WTC11 (cell line): ENCODE data around the gene EFNA5. TPM values are rescaled to one million over a fixed set of nuclear protein-coding genes. Genes with fewer than 3 reads are reported as not detected.

ENCODE experiments used
- ATAC-seq: fragments of 200-7000 bp; cut with Tn5 transposase; 2 replicates; pipeline ENCODE4 v1.10.0; 2021; ENCODE audit warnings: mild to moderate bottlenecking, moderate library complexity
- CTCF ChIA-PET: fragments of 300-600 bp; sonication (Branson Sonifier 250); formaldehyde crosslinking; loops from one replicate; lab custom pipeline; 2021; ENCODE audit warnings: antibody characterized with exemption; lab: Charles Lee
- POLR2A ChIA-PET: fragments of 350-600 bp; sonication (Branson Sonifier 250); formaldehyde crosslinking; loops from one replicate; lab custom pipeline; 2021; ENCODE audit warnings: antibody characterized with exemption; lab: Charles Lee
- DNase-seq: peaks from one replicate; pipeline ENCODE4 v3.0.0; 2021; ENCODE audit warnings: low spot score
- H3K27ac Mint-ChIP-seq: 2 replicates; pipeline ENCODE4 v1.8.0; 2021; ENCODE audit warnings: mixed read lengths
- H3K27me3 Mint-ChIP-seq: 2 replicates; pipeline ENCODE4 v1.8.0; 2021; ENCODE audit warnings: low read depth, mild to moderate bottlenecking, moderate library complexity, mixed read lengths
- H3K36me3 Mint-ChIP-seq: 2 replicates; pipeline ENCODE4 v1.8.0; 2021; ENCODE audit warnings: mixed read lengths
- H3K4me1 Mint-ChIP-seq: 2 replicates; pipeline ENCODE4 v1.8.0; 2022; ENCODE audit warnings: mixed read lengths
- H3K4me3 Mint-ChIP-seq: 2 replicates; pipeline ENCODE4 v1.8.0; 2021; ENCODE audit warnings: mild to moderate bottlenecking, moderate library complexity, mixed read lengths
- H3K9me3 Mint-ChIP-seq: 2 replicates; pipeline ENCODE4 v1.8.0; 2021; ENCODE audit warnings: mixed read lengths
- ATF1 ChIP-seq: sonication (generic); formaldehyde crosslinking; IDR thresholded peaks from 2 replicates; pipeline ENCODE4 v1.8.1; 2023; ENCODE audit warnings: mild to moderate bottlenecking, moderate library complexity, missing genetic modification reagents
- CREB1 ChIP-seq: sonication (generic); formaldehyde crosslinking; IDR thresholded peaks from 2 replicates; pipeline ENCODE4 v1.8.0; 2023; ENCODE audit warnings: mild to moderate bottlenecking, missing genetic modification reagents
- CTCF ChIP-seq: fragments of 200-600 bp; IDR thresholded peaks from 2 replicates; pipeline ENCODE4 v1.8.0; 2022; ENCODE audit warnings: antibody characterized with exemption
- ESRRA ChIP-seq: sonication (generic); formaldehyde crosslinking; IDR thresholded peaks from 2 replicates; pipeline ENCODE4 v1.8.1; 2022; ENCODE audit warnings: mild to moderate bottlenecking, missing genetic modification reagents, borderline replicate concordance
- FOXK1 ChIP-seq: sonication (generic); formaldehyde crosslinking; IDR thresholded peaks from 2 replicates; pipeline ENCODE4 v1.8.0; 2022; ENCODE audit warnings: mild to moderate bottlenecking, moderate library complexity, missing genetic modification reagents
- GTF2I ChIP-seq: fragments of 250-450 bp; sonication (Bioruptor Pico); conservative IDR thresholded peaks from 2 replicates; pipeline ENCODE4 v1.4.0; 2021; ENCODE audit warnings: mild to moderate bottlenecking
- NFYB ChIP-seq: sonication (generic); formaldehyde crosslinking; conservative IDR thresholded peaks from 2 replicates; pipeline ENCODE4 v1.8.0; 2022; ENCODE audit warnings: low read depth, missing genetic modification reagents
- NR3C1 ChIP-seq: sonication (generic); formaldehyde crosslinking; conservative IDR thresholded peaks from 2 replicates; pipeline ENCODE4 v1.8.1; 2023; ENCODE audit warnings: low read depth, mild to moderate bottlenecking, missing genetic modification reagents
- OVOL2 ChIP-seq: fragments of 250-450 bp; sonication (Bioruptor Pico); IDR thresholded peaks from 2 replicates; pipeline ENCODE4 v1.9.0; 2021; ENCODE audit warnings: mild to moderate bottlenecking, borderline replicate concordance
- PRRX2 ChIP-seq: fragments of 250-450 bp; sonication (Bioruptor Pico); IDR thresholded peaks from 2 replicates; pipeline ENCODE4 v1.8.0; 2021; ENCODE audit warnings: mild to moderate bottlenecking
- SMAD3 ChIP-seq: sonication (generic); formaldehyde crosslinking; IDR thresholded peaks from 2 replicates; pipeline ENCODE4 v1.8.0; 2022; ENCODE audit warnings: missing genetic modification reagents, mild to moderate bottlenecking, borderline replicate concordance
- SP1 ChIP-seq: sonication (generic); formaldehyde crosslinking; conservative IDR thresholded peaks from 2 replicates; pipeline ENCODE4 v1.8.1; 2022; ENCODE audit warnings: missing genetic modification reagents
- ZNF121 ChIP-seq: sonication (generic); formaldehyde crosslinking; IDR thresholded peaks from 2 replicates; pipeline ENCODE4 v1.8.0; 2023; ENCODE audit warnings: missing genetic modification reagents
- ZNF232 ChIP-seq: sonication (generic); formaldehyde crosslinking; IDR thresholded peaks from 2 replicates; pipeline ENCODE4 v1.8.0; 2022; ENCODE audit warnings: mild to moderate bottlenecking, missing genetic modification reagents
- ZNF416 ChIP-seq: fragments of 250-450 bp; sonication (Bioruptor Pico); IDR thresholded peaks from 2 replicates; pipeline ENCODE4 v1.9.0; 2021; ENCODE audit warnings: mild to moderate bottlenecking, inconsistent platforms
- ZNF423 ChIP-seq: fragments of 250-450 bp; sonication (Bioruptor Pico); IDR thresholded peaks from 2 replicates; pipeline ENCODE4 v2.1.2; 2022; ENCODE audit warnings: mild to moderate bottlenecking, moderate library complexity
- ZNF425 ChIP-seq: fragments of 250-450 bp; sonication (Bioruptor Pico); conservative IDR thresholded peaks from 2 replicates; pipeline ENCODE4 v1.9.0; 2021; ENCODE audit warnings: mild to moderate bottlenecking
- total RNA-seq: library from RNA; stranded (reverse); gene quantifications from 3 replicates; pipeline ENCODE4 v1.2.3, GENCODE V29; 2021
- TF ChIP-seq, protein P1 (sequence below): sonication (generic); formaldehyde crosslinking; IDR thresholded peaks from 2 replicates; pipeline ENCODE4 v1.8.0; 2023; ENCODE audit warnings: missing genetic modification reagents, mild to moderate bottlenecking, borderline replicate concordance
- TF ChIP-seq, protein P2 (sequence below): sonication (generic); formaldehyde crosslinking; IDR thresholded peaks from 2 replicates; pipeline ENCODE4 v1.8.1; 2022; ENCODE audit warnings: missing genetic modification reagents, borderline replicate concordance
- TF ChIP-seq, protein P3 (sequence below): sonication (generic); formaldehyde crosslinking; IDR thresholded peaks from 2 replicates; pipeline ENCODE4 v1.8.0; 2022; ENCODE audit warnings: mild to moderate bottlenecking, missing genetic modification reagents
- TF ChIP-seq, protein P4 (sequence below): sonication (generic); formaldehyde crosslinking; conservative IDR thresholded peaks from 2 replicates; pipeline ENCODE4 v1.8.1; 2023; ENCODE audit warnings: mild to moderate bottlenecking, low read depth, missing genetic modification reagents, moderate library complexity

EFNA5 gene
- total RNA-seq, 1 experiment from 2014 or later, result 17.4 TPM

- peaks cover 53% of the 10 kb centered on the region for H3K4me1 Mint-ChIP-seq
- TF ChIP-seq ZNF423 (CRISPR knock-in tag) (no peak), CREB1 (no peak), ZNF121 (CRISPR knock-in tag) (no peak), SMAD3 (no peak), GTF2I (no peak), ESRRA (CRISPR knock-in tag) (no peak), PRRX2 (CRISPR knock-in tag) (no peak), ATF1 (CRISPR knock-in tag) (no peak), CTCF (no peak), OVOL2 (CRISPR knock-in tag) (no peak), SP1 (CRISPR knock-in tag) (no peak), ZNF425 (no peak)
- TF ChIP-seq, protein P1, sequence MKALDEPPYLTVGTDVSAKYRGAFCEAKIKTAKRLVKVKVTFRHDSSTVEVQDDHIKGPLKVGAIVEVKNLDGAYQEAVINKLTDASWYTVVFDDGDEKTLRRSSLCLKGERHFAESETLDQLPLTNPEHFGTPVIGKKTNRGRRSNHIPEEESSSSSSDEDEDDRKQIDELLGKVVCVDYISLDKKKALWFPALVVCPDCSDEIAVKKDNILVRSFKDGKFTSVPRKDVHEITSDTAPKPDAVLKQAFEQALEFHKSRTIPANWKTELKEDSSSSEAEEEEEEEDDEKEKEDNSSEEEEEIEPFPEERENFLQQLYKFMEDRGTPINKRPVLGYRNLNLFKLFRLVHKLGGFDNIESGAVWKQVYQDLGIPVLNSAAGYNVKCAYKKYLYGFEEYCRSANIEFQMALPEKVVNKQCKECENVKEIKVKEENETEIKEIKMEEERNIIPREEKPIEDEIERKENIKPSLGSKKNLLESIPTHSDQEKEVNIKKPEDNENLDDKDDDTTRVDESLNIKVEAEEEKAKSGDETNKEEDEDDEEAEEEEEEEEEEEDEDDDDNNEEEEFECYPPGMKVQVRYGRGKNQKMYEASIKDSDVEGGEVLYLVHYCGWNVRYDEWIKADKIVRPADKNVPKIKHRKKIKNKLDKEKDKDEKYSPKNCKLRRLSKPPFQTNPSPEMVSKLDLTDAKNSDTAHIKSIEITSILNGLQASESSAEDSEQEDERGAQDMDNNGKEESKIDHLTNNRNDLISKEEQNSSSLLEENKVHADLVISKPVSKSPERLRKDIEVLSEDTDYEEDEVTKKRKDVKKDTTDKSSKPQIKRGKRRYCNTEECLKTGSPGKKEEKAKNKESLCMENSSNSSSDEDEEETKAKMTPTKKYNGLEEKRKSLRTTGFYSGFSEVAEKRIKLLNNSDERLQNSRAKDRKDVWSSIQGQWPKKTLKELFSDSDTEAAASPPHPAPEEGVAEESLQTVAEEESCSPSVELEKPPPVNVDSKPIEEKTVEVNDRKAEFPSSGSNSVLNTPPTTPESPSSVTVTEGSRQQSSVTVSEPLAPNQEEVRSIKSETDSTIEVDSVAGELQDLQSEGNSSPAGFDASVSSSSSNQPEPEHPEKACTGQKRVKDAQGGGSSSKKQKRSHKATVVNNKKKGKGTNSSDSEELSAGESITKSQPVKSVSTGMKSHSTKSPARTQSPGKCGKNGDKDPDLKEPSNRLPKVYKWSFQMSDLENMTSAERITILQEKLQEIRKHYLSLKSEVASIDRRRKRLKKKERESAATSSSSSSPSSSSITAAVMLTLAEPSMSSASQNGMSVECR (CRISPR knock-in tag), result no peak
- TF ChIP-seq, protein P2, sequence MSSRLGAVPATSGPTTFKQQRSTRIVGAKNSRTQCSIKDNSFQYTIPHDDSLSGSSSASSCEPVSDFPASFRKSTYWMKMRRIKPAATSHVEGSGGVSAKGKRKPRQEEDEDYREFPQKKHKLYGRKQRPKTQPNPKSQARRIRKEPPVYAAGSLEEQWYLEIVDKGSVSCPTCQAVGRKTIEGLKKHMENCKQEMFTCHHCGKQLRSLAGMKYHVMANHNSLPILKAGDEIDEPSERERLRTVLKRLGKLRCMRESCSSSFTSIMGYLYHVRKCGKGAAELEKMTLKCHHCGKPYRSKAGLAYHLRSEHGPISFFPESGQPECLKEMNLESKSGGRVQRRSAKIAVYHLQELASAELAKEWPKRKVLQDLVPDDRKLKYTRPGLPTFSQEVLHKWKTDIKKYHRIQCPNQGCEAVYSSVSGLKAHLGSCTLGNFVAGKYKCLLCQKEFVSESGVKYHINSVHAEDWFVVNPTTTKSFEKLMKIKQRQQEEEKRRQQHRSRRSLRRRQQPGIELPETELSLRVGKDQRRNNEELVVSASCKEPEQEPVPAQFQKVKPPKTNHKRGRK (CRISPR knock-in tag), result no peak
- POLR2A ChIA-PET, result no interaction called here
- no peak for DNase-seq
- no peaks in the 10 kb centered on the region for H3K27me3 Mint-ChIP-seq
- H3K4me3 Mint-ChIP-seq, result no peak overlapping the region
- CTCF ChIA-PET, result interaction anchor here (1.6 kb wide), 1 partner anchor 49 kb away, joined by 6 read pairs; no protein-coding TSS in a partner anchor
- H3K27ac Mint-ChIP-seq, result no peak overlapping the region
- no peaks in the 10 kb centered on the region for H3K36me3 Mint-ChIP-seq
- no peak for ATAC-seq
- H3K9me3 Mint-ChIP-seq, result no peaks in the 10 kb centered on the region
Measured at GRCh38 chr5:107523029-107523680, 147.6 kb downstream of the EFNA5 start.

GRCh38 chr5:107522456-107522855 is 148.3 kb downstream of the EFNA5 start:
- peaks cover 56% of the 10 kb centered on the region for H3K4me1 Mint-ChIP-seq
- POLR2A ChIA-PET, result no interaction called here
- H3K4me3 Mint-ChIP-seq, result no peak overlapping the region
- no peaks in the 10 kb centered on the region for H3K27me3 Mint-ChIP-seq
- DNase-seq (no peak), ATAC-seq (no peak)
- no peaks in the 10 kb centered on the region for H3K9me3 Mint-ChIP-seq
- H3K36me3 Mint-ChIP-seq, result no peaks in the 10 kb centered on the region
- no peak overlapping the region for H3K27ac Mint-ChIP-seq
- CTCF ChIA-PET, result interaction anchor here (1.6 kb wide), 1 partner anchor 50 kb away, joined by 6 read pairs; no protein-coding TSS in a partner anchor
- TF ChIP-seq ZNF416 (no peak), NFYB (no peak), NR3C1 (CRISPR knock-in tag) (no peak), FOXK1 (CRISPR knock-in tag) (no peak), ZNF232 (CRISPR knock-in tag) (no peak), ESRRA (CRISPR knock-in tag) (no peak)
- TF ChIP-seq, protein P3, sequence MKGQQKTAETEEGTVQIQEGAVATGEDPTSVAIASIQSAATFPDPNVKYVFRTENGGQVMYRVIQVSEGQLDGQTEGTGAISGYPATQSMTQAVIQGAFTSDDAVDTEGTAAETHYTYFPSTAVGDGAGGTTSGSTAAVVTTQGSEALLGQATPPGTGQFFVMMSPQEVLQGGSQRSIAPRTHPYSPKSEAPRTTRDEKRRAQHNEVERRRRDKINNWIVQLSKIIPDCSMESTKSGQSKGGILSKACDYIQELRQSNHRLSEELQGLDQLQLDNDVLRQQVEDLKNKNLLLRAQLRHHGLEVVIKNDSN, result no peak
- TF ChIP-seq, protein P4, sequence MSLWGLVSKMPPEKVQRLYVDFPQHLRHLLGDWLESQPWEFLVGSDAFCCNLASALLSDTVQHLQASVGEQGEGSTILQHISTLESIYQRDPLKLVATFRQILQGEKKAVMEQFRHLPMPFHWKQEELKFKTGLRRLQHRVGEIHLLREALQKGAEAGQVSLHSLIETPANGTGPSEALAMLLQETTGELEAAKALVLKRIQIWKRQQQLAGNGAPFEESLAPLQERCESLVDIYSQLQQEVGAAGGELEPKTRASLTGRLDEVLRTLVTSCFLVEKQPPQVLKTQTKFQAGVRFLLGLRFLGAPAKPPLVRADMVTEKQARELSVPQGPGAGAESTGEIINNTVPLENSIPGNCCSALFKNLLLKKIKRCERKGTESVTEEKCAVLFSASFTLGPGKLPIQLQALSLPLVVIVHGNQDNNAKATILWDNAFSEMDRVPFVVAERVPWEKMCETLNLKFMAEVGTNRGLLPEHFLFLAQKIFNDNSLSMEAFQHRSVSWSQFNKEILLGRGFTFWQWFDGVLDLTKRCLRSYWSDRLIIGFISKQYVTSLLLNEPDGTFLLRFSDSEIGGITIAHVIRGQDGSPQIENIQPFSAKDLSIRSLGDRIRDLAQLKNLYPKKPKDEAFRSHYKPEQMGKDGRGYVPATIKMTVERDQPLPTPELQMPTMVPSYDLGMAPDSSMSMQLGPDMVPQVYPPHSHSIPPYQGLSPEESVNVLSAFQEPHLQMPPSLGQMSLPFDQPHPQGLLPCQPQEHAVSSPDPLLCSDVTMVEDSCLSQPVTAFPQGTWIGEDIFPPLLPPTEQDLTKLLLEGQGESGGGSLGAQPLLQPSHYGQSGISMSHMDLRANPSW (CRISPR knock-in tag), result no peak
